Lung (tissue), 12 donors: Measurements from ENCODE around the gene GFY. TPM values are rescaled to one million over a fixed set of nuclear protein-coding genes. Genes with fewer than 3 reads are reported as not detected.
A peak's percentile ranks its signal among the peaks of the same experiment; 100 is the strongest.

Experiments
- ATAC-seq: fragments of 200-7000 bp; cut with Tn5 transposase; one replicate; pipeline ENCODE4 v1.9.1; 2020; ENCODE audit warnings: moderate number of reproducible peaks; ENCODE audit not compliant: insufficient read depth, low FRiP score
- DNase-seq, 3 donors: peaks; one replicate each; pipeline ENCODE4 v3.0.0-alpha.2; 2013 to 2017
- H3K27ac ChIP-seq, 2 donors: one replicate each; pipeline ENCODE4 v1.5.1; 2013; ENCODE audit warnings: mild to moderate bottlenecking in 2 of 2, moderate library complexity in 2 of 2, control low read depth in 1 of 2, inconsistent platforms in 1 of 2, low read depth in 1 of 2, low read length in 1 of 2
- H3K27me3 ChIP-seq, 3 donors: one replicate each; pipeline ENCODE4 v1.5.1; 2013; ENCODE audit warnings: low read length in 2 of 3; ENCODE audit not compliant: control insufficient read depth in 3 of 3, insufficient read depth in 3 of 3
- H3K36me3 ChIP-seq, 4 donors: one replicate each; pipeline ENCODE4 v1.5.1; 2013; ENCODE audit warnings: low read length in 4 of 4, mild to moderate bottlenecking in 1 of 4, moderate library complexity in 1 of 4; ENCODE audit not compliant: control insufficient read depth in 4 of 4, insufficient read depth in 4 of 4
- H3K4me1 ChIP-seq, 5 donors: one replicate each; pipeline ENCODE4 v1.5.1; 2013; ENCODE audit warnings: low read length in 5 of 5, mild to moderate bottlenecking in 2 of 5, moderate library complexity in 1 of 5; ENCODE audit not compliant: control insufficient read depth in 5 of 5, insufficient read depth in 5 of 5
- H3K4me3 ChIP-seq: one replicate; pipeline ENCODE4 v1.5.1; 2013; ENCODE audit warnings: mild to moderate bottlenecking, control low read depth, moderate library complexity
- H3K9ac ChIP-seq, 2 donors: one replicate each; pipeline ENCODE4 v1.5.1; 2013; ENCODE audit warnings: low read length in 2 of 2, control low read depth in 1 of 2; ENCODE audit not compliant: insufficient read depth in 1 of 2
- H3K9me3 ChIP-seq, 4 donors: one replicate each; pipeline ENCODE4 v1.5.1; 2013; ENCODE audit warnings: low read length in 3 of 4, mild to moderate bottlenecking in 1 of 4, moderate library complexity in 1 of 4; ENCODE audit not compliant: control insufficient read depth in 4 of 4, insufficient read depth in 3 of 4
- WGBS, 2 donors: extraction: QIAGEN DNeasy Blood & Tissue Kit; methylation state at CpG; one replicate each; pipeline ENCODE4 v1.1.7; 2013; 5-methylcytosine and 5-hydroxymethylcytosine counted together
- polyA plus RNA-seq, 2 donors: library from polyadenylated mRNA; stranded (reverse); fragments of 200-250 nt; gene quantifications; one replicate each; pipeline ENCODE4 v1.2.1, GENCODE V29; 2013
- total RNA-seq, 2 donors: library from RNA; depleted of rRNA in 1 of 2; stranded (reverse); fragments of >200 nt in 1 of 2; gene quantifications; one replicate each; pipeline ENCODE4 v1.2.1, GENCODE V29; 2014 to 2021
- TF ChIP-seq, protein P1 (sequence below): IDR thresholded peaks from 2 replicates; pipeline ENCODE4 v1.5.1; 2012; ENCODE audit warnings: mild to moderate bottlenecking; ENCODE audit errors: control extremely low read depth, extremely low read depth
- donor health status: control.
- donor health status: control.
- donor health status: Bipolar disorder and iron deficiency.
- donor health status: healthy.
- donor health status: DM: yes; HTN: yes; CAD: no.

The GFY gene
- total and polyA plus RNA-seq, 4 donors: not detected

- WGBS, 2 donors: 74 to 83% methylated on average over 26 of the region's 26 CpGs
- Histone ChIP-seq H3K9ac (no peak overlapping the region), H3K4me3 (no peak overlapping the region), H3K4me1 (no peaks in the 10 kb centered on the region), H3K36me3 (no peaks in the 10 kb centered on the region), H3K27ac (no peak overlapping the region), H3K27me3 (peaks cover 0 to 11% (median 5%) of the 10 kb centered on the region in 3 donors), H3K9me3 (peaks cover 0 to 2% (median 0%) of the 10 kb centered on the region in 4 donors)
- no peak for ATAC-seq
- TF ChIP-seq, protein P1, sequence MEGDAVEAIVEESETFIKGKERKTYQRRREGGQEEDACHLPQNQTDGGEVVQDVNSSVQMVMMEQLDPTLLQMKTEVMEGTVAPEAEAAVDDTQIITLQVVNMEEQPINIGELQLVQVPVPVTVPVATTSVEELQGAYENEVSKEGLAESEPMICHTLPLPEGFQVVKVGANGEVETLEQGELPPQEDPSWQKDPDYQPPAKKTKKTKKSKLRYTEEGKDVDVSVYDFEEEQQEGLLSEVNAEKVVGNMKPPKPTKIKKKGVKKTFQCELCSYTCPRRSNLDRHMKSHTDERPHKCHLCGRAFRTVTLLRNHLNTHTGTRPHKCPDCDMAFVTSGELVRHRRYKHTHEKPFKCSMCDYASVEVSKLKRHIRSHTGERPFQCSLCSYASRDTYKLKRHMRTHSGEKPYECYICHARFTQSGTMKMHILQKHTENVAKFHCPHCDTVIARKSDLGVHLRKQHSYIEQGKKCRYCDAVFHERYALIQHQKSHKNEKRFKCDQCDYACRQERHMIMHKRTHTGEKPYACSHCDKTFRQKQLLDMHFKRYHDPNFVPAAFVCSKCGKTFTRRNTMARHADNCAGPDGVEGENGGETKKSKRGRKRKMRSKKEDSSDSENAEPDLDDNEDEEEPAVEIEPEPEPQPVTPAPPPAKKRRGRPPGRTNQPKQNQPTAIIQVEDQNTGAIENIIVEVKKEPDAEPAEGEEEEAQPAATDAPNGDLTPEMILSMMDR: no peak
- DNase-seq: no peak
Observed at GRCh38 chr19:49390131-49390928, 34.9 kb upstream of the GFY start.

- Histone ChIP-seq H3K4me1 (no peaks in the 10 kb centered on the region), H3K4me3 (no peak overlapping the region), H3K9me3 (peaks cover 0 to 2% (median 0%) of the 10 kb centered on the region in 4 donors), H3K9ac (no peak overlapping the region), H3K36me3 (no peaks in the 10 kb centered on the region), H3K27ac (no peak overlapping the region), H3K27me3 (peaks cover 0 to 11% (median 5%) of the 10 kb centered on the region in 3 donors)
- no peak for DNase-seq
- TF ChIP-seq, protein P1: no peak
- ATAC-seq: no peak
- WGBS, 2 donors: 58 to 69% methylated on average over 9 of the region's 9 CpGs
Observed at GRCh38 chr19:49390929-49391359, 34.2 kb upstream of the GFY start.

DNA sequence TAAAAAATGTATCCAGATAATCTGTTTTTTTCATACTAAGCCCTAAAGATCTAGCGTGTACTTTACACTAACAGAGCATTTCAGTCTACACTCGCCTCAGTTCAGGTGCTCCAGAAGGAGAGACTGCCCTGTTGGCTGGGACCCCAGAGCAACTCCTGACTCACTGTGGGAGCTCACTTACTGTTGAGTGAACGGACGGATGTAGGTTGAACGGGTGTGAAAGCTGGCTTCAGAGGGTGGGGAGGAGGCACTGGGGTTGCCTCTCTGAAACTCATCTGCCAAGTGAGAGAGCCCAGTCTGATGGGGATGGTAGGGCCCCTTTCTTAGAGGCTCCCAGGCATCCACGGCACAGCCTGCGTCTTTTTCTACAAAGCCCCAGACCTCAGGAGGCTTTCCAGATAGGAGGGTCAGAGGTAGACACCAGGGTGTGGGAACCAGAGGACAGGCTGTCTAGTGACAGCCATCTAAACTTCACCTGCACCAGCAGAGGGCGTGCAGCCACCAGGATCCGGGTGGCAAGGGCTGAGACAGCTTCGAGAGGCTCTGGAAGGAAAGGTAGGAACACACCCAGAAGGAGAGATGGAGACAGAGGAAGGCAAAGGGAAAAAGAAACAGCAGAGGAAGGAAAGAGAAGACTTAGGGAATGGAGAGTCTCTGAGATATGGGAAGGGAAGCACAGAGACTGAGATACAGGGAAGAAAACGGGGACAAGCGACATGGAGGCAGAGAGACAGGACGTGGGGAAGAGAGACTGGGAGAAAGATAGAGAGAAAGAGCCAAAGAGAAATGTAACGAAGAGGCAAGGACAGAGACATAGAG lies 33.4 kb upstream of the GFY start:
- peak; percentile 55 for ATAC-seq
- no peak overlapping the region for H3K4me3 ChIP-seq
- H3K36me3 ChIP-seq: no peaks in the 10 kb centered on the region
- DNase-seq: peak; percentile 74 to 79 (median 77)
- WGBS, 2 donors: 26 to 29% methylated on average over 14 of the region's 14 CpGs
- peaks cover 0 to 11% (median 5%) of the 10 kb centered on the region in 3 donors for H3K27me3 ChIP-seq
- H3K4me1 ChIP-seq: no peaks in the 10 kb centered on the region
- peaks cover 0 to 2% (median 0%) of the 10 kb centered on the region in 4 donors for H3K9me3 ChIP-seq
- H3K9ac ChIP-seq: no peak overlapping the region
- no peak overlapping the region for H3K27ac ChIP-seq
- TF ChIP-seq, protein P1: peak; percentile 90
